Hematopoietic multipotent progenitor cell treated with erythropoietin and hydrocortisone succinate and interleukin-3 and kit ligand, for 8 days (in vitro differentiated cells): ENCODE results near the gene RCHY1.

Experiments used
- DNase-seq: peaks from one replicate; pipeline ENCODE4 v3.0.0-alpha.2; 2015

RCHY1 gene

GRCh38 chr4:75514949-75515612 lies 878 bp upstream of the RCHY1 start:
- peak; percentile 9 for DNase-seq

- no peak for DNase-seq
Observed at GRCh38 chr4:75513526-75514130, 575 bp downstream of the RCHY1 start.

GRCh38 chr4:75512386-75513211 lies 1.6 kb downstream of the RCHY1 start:
- DNase-seq = peak; percentile 81

DNA sequence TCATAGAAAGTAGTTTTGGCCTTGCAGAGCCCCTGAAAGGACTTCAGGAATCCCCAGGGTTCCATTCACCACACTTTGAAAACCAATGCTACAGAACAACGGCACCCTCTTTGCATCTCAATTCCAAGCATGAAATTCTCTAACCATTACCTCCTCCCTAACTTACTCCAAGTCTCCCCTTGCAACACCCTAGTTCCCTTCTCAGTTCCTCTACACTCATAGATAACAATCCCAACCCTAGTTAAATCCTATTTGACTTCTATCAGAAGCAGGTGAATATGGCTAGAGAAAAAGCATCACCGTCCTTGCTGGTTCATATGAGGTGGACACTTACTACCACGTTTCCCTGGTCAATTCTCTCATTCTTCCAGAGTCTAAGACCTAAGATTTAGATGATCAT lies 2.4 kb downstream of the RCHY1 start:
- peak; percentile 10 for DNase-seq

DNA sequence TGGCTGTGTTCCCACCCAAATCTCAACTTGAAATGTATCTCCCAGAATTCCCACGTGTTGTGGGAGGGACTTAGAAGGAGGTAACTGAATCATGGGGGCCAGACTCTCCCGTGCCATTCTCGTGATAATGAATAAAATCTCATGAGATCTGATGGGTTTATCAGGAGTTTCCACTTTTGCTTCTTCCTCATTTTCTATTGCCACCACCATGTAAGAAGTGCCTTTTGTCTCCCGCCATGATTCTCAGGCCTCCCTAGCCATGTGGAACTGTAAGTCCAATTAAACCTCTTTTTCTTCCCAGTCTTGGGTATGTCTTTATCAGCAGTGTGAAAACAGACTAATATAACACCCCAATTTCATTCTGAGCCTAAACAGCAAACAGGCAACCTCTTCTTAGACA lies 4.6 kb downstream of the RCHY1 start:
- DNase-seq = peak; percentile 11

GRCh38 chr4:75505630-75506029 lies 8.6 kb downstream of the RCHY1 start:
- no peak for DNase-seq

DNA sequence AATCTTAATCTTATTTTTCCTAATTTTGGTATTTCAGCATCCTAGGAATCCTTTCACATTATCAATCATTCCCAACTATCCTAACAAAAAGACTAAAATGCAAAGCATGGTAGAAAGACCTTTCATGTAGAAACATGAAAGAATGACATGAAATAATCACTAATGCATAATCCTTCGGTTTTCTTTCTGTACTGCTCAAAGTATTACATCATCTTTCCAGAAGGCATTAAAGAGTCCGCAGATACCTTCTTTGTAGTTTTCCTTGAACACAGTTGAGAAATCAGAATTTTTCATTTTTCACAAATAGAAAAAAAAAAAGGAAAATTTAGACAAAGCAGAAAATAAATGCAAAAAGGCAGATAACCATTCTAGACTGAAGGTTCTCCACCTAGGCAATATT lies 11.5 kb downstream of the RCHY1 start:
- DNase-seq = no peak

GRCh38 chr4:75499900-75500299 lies 14.3 kb downstream of the RCHY1 start:
- no peak for DNase-seq

GRCh38 chr4:75498041-75498440 lies 16.2 kb downstream of the RCHY1 start:
- DNase-seq = no peak

- DNase-seq = no peak
Observed at GRCh38 chr4:75497133-75497532, 17.1 kb downstream of the RCHY1 start.

- no peak for DNase-seq
Observed at GRCh38 chr4:75496406-75496805, 17.8 kb downstream of the RCHY1 start.

GRCh38 chr4:75495476-75495875 lies 18.7 kb downstream of the RCHY1 start:
- no peak for DNase-seq

DNA sequence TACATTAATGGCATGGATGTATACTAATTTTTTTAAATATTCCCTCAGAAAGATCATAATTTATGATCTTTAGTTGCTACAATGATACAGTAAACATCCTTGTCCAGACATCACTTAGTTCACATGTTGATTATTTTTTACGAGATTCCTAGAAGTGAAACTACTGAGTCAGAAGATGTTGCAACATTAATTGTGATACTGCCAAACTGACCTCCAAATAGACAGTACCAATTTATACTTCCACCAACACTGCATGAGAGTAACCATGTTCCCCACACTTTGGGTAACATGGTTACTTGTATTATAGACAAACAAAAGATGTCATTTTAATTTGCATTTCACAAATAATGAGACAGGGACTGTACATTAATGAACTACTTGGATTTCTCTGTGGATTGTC lies 19.6 kb downstream of the RCHY1 start:
- no peak for DNase-seq

GRCh38 chr4:75490155-75490554 lies 24.0 kb downstream of the RCHY1 start:
- DNase-seq = peak; percentile 22

- DNase-seq = no peak
Observed at GRCh38 chr4:75484190-75484589, 30.0 kb downstream of the RCHY1 start.

DNA sequence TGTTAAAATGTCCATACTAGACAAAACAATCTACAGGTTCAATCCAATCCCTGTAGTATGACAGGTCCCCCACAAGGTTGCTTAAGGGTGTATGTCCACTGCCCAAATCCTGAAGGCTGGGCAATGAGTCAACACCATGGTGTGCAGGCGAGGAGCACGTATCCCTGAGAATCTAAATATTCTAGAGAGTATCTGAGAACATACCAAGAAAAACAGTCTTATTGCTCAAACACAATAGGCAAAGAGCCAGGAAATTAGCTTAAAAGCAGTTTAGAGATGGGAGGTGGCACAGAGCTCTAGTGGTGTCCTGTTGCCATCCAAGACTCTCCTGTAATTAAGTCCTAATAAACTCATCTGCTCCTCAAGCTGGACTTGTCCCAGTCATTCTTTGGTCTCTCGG lies 37.0 kb downstream of the RCHY1 start:
- DNase-seq = no peak

DNA sequence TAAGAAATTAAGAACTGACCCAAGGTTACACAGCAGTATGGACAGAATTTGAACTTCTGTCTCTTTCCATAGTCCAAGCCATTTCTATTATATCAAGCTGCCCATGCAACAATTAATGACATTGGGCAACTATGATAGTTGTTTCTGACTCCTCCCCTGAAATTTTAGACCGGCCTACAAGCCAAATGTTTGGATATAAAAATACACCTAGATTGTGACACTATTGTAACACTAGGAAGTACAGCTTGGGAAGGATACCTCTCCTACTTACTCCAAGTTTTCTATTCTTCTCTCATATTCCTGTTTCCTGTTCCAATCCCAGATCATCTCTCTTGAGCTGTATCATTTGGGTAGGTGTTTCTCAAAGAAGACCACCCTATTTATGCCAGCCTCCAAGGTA lies 43.5 kb downstream of the RCHY1 start:
- DNase-seq = no peak

DNA sequence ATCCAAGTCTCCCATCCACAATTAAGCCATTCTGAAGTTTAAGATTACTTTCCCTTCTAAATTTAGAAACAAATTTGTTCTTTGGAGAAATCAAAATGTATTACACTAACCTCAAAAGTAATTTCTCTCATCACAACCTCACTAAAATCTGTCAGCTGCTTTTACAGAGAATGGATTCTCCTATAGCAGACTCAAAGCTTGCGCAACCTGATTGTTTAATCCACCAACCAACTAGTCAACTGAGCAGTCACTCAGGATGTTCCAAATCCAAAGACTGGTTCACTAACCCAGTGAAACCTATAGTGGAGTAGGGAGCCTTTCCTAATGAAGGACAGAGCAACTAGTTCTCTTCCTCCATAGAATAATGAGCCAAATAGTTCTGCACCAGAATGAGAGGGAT lies 44.3 kb downstream of the RCHY1 start:
- no peak for DNase-seq

GRCh38 chr4:75457365-75457764 lies 56.8 kb downstream of the RCHY1 start:
- no peak for DNase-seq

DNA sequence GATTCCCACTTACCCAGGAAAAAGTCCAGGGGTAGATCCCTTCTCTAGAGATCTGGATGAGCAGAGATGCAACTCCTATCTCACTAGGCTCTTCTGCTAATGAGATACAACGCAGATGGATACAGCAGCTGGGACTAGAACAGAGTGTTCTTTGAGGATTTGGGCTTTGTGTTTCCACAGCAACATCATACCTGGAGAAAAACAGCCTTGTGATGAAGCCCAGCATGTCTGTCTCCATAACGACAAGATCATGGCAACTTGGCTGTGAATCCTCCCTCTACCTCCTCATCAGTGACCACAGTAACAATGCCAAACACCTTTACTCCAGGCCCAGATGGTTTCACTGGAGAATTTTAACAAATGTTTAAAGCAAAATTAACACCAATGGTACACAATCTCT lies 80.1 kb downstream of the RCHY1 start:
- DNase-seq = no peak

- peak; percentile 44 for DNase-seq
Observed at GRCh38 chr4:75432683-75433082, 81.5 kb downstream of the RCHY1 start.

DNA sequence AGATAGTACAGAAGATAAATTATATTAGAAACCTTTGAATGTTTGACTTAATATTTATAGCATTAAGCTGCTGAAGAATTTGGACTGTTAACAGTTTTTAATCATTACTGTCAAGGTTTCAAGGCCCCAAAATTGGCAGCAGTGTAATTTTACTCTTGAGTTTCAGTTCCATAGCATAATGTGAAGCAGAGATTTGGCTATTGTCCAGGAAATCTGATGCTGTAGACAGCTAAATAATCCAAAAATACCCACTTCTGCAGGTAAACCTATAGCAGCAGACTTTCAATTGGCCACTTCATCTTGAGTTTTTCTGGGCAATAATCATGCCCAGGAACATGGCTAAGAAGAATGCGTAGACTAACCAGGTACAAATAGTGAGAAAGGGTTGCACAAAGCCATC lies 85.0 kb downstream of the RCHY1 start:
- no peak for DNase-seq
